PC-3 (cell line): ENCODE results near the gene CAMSAP1.
"Not testable (repeated sequence)": the region's sequence is repeated elsewhere in the genome, so short reads cannot be mapped to it uniquely, and the experiment has no call there.

Source experiments
- EZH2 ChIP-seq: fragments of 300-600 bp; sonication (generic); IDR thresholded peaks from one replicate; pipeline ENCODE4 v1.6.1; 2017; ENCODE audit warnings: antibody characterized with exemption, mild to moderate bottlenecking, low read length; ENCODE audit not compliant: unreplicated experiment
- EZH2phosphoT487 ChIP-seq: fragments of 300-600 bp; sonication (generic); IDR thresholded peaks from 2 replicates; pipeline ENCODE4 v1.6.1; 2018; ENCODE audit warnings: mild to moderate bottlenecking, antibody characterized with exemption, low read length, borderline replicate concordance
- TF ChIP-seq, protein P1 (sequence below): fragments of 300-600 bp; sonication (generic); conservative IDR thresholded peaks from 2 replicates; pipeline ENCODE4 v1.5.1; 2017; ENCODE audit warnings: antibody characterized with exemption, low read depth, mild to moderate bottlenecking, low read length

DNA sequence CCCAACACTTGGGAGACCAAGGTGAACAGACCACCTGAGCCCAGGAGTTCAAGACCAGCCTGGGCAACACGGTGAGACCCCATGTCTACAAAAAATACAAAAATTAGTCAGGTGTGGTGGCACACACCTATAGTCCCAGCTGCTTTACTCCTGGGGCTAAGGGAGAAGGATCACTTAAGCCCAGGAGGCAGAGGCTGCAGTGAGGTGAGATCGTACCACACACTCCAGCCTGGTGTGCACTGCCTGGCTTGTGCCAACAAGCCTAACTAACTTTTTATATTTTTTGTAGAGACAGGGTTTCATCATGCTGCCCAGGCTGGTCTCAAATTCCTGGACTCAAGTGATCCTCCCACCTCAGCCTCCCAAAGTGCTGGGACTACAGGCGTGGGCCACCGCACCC is 43.5 kb upstream of the CAMSAP1 start:
- TF ChIP-seq EZH2, EZH2phosphoT487: not testable (repeated sequence)
- TF ChIP-seq, protein P1, sequence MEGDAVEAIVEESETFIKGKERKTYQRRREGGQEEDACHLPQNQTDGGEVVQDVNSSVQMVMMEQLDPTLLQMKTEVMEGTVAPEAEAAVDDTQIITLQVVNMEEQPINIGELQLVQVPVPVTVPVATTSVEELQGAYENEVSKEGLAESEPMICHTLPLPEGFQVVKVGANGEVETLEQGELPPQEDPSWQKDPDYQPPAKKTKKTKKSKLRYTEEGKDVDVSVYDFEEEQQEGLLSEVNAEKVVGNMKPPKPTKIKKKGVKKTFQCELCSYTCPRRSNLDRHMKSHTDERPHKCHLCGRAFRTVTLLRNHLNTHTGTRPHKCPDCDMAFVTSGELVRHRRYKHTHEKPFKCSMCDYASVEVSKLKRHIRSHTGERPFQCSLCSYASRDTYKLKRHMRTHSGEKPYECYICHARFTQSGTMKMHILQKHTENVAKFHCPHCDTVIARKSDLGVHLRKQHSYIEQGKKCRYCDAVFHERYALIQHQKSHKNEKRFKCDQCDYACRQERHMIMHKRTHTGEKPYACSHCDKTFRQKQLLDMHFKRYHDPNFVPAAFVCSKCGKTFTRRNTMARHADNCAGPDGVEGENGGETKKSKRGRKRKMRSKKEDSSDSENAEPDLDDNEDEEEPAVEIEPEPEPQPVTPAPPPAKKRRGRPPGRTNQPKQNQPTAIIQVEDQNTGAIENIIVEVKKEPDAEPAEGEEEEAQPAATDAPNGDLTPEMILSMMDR: not testable (repeated sequence)
